Stimulated activated CD8-positive, alpha-beta memory T cell treated with anti-CD3 and anti-CD28 coated beads, Interleukin-4, amount 100 ng/mL, for 4 hours (primary cell): ENCODE results near the gene RAD51B.
"Not testable (repeated sequence)": the region's sequence is repeated elsewhere in the genome, so short reads cannot be mapped to it uniquely, and the experiment has no call there.

Source experiments
- DNase-seq, 2 donors: peaks; one replicate each; pipeline ENCODE4 v3.0.0-alpha.2; 2020; ENCODE audit warnings: low read depth in 2 of 2, low spot score in 1 of 2

Gene RAD51B

GRCh38 chr14:68266998-68267397 is 447.4 kb downstream of the RAD51B start:
- DNase-seq, result no peak

DNA sequence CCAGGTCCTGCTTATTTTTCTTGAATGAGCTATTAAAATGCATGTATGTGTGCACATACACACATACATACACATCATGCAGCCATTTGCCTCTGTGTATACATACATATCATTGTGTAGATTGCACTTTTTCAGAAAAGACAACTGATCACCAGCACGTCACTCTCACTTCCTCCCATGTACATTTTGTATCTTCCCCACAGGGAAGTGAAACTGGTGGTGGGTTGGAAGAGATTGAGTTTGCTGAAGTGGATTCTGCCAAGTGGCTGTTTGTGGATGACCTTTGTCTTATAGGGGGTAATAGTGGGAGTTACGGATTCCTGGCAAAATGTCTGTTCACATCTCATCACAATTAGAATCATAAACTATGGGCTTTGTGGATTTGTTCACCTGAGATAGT is 448.6 kb downstream of the RAD51B start:
- no peak for DNase-seq

GRCh38 chr14:68268719-68269118 is 449.1 kb downstream of the RAD51B start:
- no peak for DNase-seq

GRCh38 chr14:68269136-68269927 is 449.8 kb downstream of the RAD51B start:
- DNase-seq, result no peak

- DNase-seq, result no peak
Observed at GRCh38 chr14:68270342-68270741, 450.8 kb downstream of the RAD51B start.

- no peak for DNase-seq
Observed at GRCh38 chr14:68271913-68272391, 452.4 kb downstream of the RAD51B start.

DNA sequence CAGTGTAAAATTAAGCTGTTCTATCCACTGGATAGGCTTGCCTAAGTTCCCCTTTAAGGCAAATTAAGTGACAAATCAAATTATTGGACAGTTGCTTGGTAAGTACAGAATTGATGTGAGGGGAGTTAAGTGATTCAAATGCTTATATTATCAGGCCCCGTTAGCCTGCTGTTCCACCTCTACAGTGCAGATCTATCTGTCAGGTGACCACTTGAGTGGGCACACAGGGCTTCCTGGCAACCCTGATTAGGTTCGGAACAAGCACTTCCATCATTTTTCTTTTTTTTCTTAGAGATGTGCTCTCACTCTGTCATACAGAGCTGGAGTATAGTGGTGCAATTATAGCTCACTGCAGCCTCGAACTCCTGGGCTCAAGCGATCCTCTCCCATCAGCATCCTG is 453.8 kb downstream of the RAD51B start:
- DNase-seq, result no peak

DNA sequence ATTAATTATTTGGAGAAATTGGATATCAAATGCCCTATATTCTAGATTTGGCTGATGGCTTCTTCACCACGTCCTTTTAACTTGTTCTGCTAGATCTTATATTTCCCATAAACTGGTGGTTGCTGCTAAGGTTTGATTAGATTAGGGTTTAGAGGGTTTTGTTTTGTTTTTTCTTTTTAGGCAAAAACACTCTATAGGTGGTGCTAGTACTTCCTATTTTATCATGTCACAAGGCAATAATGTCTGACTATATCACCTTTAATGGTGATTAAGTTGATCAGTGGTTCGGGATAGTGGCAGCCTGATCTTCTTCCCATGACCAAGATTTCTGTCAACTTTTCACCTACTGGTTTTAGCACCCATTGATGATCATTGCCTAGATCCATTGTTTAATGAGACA is 455.1 kb downstream of the RAD51B start:
- DNase-seq, result no peak

GRCh38 chr14:68278576-68279436 is 459.2 kb downstream of the RAD51B start:
- no peak for DNase-seq

DNA sequence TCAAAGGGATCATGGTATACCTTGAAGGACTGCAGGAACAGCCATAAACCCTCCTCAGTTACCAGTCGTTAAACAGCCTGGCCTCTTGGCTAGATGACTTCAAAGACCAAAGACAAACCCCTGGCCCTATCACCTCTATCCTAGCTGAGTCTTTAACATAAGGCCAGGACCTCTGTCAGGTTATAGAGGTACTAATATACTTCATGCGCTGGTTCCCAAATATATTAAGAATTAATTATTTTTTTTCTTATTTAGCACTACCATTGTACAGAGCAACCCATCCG is 459.8 kb downstream of the RAD51B start:
- no peak for DNase-seq

GRCh38 chr14:68279777-68280233 is 460.2 kb downstream of the RAD51B start:
- no peak for DNase-seq

DNA sequence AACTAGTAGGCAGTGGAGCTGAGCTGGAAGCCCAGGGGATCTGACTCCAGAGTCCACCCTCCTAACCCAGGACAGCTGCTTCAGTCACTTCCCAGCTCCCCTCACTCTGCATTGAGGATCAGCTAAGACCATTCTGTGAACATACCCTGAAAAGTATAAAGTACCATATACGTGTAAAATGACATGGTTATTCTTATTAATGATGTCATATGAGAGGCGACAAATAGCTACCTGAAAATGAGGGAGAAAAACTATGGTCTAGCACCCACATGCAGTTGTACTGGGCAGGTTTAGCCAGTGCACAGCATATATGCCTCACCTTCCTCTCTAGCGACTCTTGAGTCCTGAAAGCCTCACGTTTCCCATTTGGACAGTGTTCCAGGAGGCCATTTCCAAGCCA is 461.9 kb downstream of the RAD51B start:
- DNase-seq, result no peak

DNA sequence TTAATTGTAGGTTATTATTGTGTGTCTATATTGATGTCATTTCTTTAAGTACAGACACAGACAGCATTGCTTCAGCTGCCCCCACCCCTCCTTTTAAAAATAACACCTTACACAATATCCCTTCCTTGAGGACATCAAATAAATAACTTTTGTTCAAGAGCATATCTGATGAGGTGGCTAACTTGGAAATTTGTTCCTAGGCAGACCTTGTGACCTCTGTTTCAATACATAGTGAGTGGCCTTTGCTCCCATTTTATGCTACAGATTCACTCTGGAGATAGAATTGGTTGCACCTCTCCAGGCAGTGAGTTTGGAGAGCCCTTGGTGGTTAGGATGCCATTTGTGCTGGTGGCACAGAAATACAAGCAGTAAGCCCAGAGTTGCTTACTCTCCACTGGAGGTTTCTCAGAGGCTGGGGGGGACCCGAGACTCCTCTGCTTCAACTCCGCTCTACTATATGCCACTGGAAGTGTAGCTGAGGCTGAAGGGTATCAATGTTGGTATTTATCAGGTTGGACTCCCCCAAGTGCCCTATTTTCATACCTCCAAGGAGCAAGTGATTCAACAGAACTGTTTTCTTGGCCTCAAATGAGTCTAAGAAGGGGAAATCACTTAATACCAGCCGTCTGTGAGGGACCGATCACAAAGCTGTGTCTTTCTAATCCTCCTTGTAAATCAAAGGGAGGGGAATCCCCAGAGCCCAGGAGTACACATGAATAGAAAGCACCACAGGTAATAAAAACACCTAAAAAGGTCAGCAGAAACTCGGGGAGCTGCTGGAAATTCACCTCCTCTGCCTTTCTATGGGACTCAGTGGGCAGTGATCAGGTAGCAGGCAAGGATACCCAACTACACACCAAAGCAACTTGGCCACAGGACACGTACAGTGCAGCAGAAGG is 463.1 kb downstream of the RAD51B start:
- no peak for DNase-seq

GRCh38 chr14:68283378-68284123 is 464.0 kb downstream of the RAD51B start:
- DNase-seq, result peak; percentile 22 to 40

DNA sequence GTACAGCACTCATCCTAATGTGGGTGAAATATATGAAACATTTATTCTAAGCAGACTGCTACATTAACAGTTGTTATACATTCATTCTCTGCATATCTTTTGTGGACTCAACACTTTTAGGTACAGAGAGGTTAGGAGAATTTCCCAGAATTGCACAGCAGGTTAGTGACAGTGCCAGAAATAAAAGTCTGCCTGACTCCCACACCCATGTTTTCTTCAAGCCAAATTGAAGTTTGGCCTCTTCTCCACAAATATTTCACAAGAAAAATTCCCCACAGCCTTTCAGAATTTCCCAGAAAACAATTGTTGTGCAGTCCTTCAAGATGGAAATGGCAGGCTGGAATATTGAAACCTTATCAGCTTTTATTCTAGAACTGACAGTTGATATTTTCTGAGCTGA is 464.8 kb downstream of the RAD51B start:
- no peak for DNase-seq

DNA sequence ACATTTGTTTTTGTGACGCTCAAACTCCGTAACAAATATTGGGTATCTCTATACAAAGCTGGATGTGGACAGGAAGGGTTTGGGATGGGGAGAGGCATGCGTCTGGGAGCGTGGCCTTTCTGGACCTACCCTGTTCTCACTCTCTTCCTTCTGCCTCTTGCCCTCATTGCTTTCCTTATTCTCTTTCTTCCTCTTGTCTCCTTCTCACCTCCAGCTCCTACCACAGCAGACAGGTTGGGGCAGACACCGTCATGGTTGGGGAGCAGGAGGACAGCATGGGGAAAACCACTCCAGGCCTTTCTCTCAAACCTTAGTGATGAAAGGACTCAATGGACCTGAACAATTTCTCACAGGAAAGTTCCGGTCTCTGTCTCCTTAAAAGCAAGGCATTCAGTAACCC is 465.3 kb downstream of the RAD51B start:
- no peak for DNase-seq

- DNase-seq, result peak; percentile 21 to 38
Observed at GRCh38 chr14:68285421-68286179, 466.0 kb downstream of the RAD51B start.

GRCh38 chr14:68286667-68287066 is 467.1 kb downstream of the RAD51B start:
- DNase-seq, result no peak

DNA sequence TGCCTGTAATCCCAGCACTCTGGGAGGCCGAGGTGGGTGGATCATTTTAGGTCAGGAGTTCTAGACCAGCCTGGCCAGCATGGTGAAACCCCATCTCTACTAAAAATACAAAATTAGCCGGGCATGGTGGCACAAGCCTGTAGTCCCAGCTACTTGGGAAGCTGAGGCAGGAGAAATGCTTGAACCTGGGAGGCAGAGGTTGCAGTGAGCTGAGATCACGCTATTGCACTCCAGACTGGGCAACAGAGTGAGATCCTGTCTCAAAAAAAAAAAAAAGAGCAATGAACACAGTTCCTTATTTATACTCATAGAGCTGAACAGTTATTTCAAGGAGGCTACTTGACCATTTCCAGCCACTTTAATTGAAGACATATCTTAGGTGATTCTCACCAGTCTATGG is 469.9 kb downstream of the RAD51B start:
- not testable (repeated sequence) for DNase-seq

GRCh38 chr14:68291820-68292219 is 472.2 kb downstream of the RAD51B start:
- DNase-seq, result no peak
